Central memory CD8-positive, alpha-beta T cell (primary cell): ENCODE data around the gene NEURL1.

Experiments
- ATAC-seq: fragments of 150-1000 bp; cut with Tn5 transposase; replicated peaks from 2 replicates; pipeline ENCODE4 v1.10.0; 2022; ENCODE audit warnings: mild to moderate bottlenecking, moderate FRiP score, moderate number of reproducible peaks; ENCODE audit not compliant: poor library complexity, severe bottlenecking; ENCODE audit errors: extremely low read depth
- DNase-seq, 2 donors: peaks; one replicate each; pipeline ENCODE4 v3.0.0; 2021; ENCODE audit warnings: low spot score in 2 of 2
- H3K27ac Mint-ChIP-seq: one replicate; pipeline ENCODE4 v1.8.0; 2022; ENCODE audit warnings: low read depth, mild to moderate bottlenecking, moderate library complexity, mixed read lengths
- H3K27me3 Mint-ChIP-seq: one replicate; pipeline ENCODE4 v1.8.0; 2022; ENCODE audit warnings: mixed read lengths
- H3K36me3 Mint-ChIP-seq: one replicate; pipeline ENCODE4 v1.8.0; 2022; ENCODE audit warnings: mild to moderate bottlenecking, moderate library complexity, mixed read lengths; ENCODE audit not compliant: insufficient read depth
- H3K4me1 Mint-ChIP-seq: one replicate; pipeline ENCODE4 v1.8.0; 2022; ENCODE audit warnings: mixed read lengths
- H3K4me3 Mint-ChIP-seq: one replicate; pipeline ENCODE4 v1.8.0; 2022; ENCODE audit warnings: mild to moderate bottlenecking, moderate library complexity, mixed read lengths
- H3K9me3 Mint-ChIP-seq: one replicate; pipeline ENCODE4 v1.8.0; 2022; ENCODE audit warnings: mixed read lengths

The NEURL1 gene

DNA sequence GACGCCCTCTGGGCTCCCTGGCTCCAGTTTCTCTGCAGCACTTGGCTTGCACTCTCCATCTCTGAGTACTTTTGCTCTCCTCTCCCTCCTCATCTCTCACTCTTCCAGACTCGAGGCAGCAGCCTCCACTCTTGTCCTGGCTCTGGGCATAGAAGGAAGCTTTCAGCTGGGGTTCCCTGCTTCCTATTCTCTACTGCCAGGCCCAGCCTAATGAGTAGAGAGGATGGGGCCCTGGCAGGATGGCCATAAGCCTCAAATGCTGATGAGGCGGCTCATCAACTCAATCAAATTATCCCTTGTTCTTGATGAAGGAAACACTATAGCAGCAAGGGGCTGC lies 55.8 kb downstream of the NEURL1 start:
- no peaks in the 10 kb centered on the region for H3K4me1 Mint-ChIP-seq
- H3K27ac Mint-ChIP-seq, result peak overlapping the region; percentile 65
- no peaks in the 10 kb centered on the region for H3K36me3 Mint-ChIP-seq
- H3K27me3 Mint-ChIP-seq, result peaks cover 31% of the 10 kb centered on the region
- H3K9me3 Mint-ChIP-seq, result no peaks in the 10 kb centered on the region
- no peak for DNase-seq
- no peak overlapping the region for H3K4me3 Mint-ChIP-seq
- ATAC-seq, result no peak

DNA sequence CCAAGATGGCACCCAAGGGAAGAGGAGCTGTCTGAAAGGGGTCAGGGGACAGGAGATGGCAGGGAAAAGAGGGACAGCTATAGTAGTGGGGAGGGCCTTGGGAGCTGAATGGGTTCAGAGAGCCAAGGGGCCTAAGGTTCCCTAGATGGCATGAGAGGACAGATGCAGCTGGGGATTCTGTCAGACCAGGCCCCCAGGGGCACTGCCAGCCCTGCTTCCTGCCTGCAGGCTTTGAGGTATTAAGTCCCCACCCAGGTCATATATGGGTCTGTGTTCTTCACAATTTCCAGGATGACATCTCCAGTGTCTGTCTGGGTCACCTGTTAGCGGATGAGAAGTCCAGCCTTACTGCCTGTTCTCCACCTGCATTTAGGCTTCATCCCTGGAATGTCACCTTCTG lies 56.7 kb downstream of the NEURL1 start:
- Mint-ChIP-seq H3K4me3 (no peak overlapping the region), H3K27me3 (peaks cover 40% of the 10 kb centered on the region), H3K36me3 (no peaks in the 10 kb centered on the region), H3K27ac (no peak overlapping the region), H3K9me3 (no peaks in the 10 kb centered on the region), H3K4me1 (no peaks in the 10 kb centered on the region)
- DNase-seq (no peak), ATAC-seq (no peak)

DNA sequence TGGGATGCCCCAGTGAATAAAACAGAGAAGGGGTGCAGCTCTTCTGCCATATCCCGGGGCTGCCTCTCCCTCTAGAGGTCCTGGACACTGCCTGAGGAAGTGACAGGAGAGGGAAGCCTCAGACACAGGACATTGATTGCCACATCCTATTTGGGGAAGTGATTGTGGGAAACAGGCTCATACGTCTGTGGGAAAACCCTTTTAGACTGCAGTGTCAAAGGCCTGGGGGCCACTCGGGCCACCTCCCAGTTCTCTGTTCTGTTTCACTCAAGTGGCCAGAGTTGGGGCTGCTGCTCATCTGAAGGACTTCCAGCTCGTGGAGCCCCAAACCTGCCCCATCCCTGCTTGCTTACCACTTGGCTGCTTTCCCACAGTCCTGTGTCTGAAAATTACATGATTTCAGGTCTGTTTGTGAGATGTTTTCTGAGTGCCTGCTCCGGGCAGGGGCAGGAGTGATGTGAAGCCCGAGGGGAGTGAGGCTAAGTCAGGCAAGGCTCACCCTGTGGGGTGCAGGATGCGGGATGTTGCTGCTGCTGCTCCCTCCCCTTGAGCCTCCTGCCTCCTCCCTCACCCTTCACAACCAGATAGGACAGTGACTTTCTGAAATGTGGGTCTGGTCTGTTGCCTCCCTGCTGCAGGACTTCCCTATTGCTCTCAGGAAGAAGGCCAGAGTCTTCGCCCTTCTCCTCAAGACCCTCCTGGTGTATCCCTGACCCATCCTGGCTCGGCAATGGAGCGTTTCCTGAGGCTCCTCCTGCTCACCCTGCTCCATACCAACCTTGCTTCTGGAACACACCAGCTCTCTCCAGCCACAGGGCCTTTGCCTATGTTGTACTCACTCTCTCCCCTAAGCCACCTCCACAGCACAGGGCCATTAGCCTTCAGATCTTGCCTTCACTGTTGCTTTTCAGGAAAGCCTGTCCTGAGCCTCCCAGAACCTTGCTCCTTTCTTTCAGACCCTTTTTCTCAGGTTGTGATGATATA lies 58.4 kb downstream of the NEURL1 start:
- ATAC-seq (no peak), DNase-seq (no peak)
- H3K4me3 Mint-ChIP-seq, result no peak overlapping the region
- no peaks in the 10 kb centered on the region for H3K36me3 Mint-ChIP-seq
- no peaks in the 10 kb centered on the region for H3K9me3 Mint-ChIP-seq
- peaks cover 54% of the 10 kb centered on the region for H3K27me3 Mint-ChIP-seq
- no peak overlapping the region for H3K27ac Mint-ChIP-seq
- H3K4me1 Mint-ChIP-seq, result no peaks in the 10 kb centered on the region

DNA sequence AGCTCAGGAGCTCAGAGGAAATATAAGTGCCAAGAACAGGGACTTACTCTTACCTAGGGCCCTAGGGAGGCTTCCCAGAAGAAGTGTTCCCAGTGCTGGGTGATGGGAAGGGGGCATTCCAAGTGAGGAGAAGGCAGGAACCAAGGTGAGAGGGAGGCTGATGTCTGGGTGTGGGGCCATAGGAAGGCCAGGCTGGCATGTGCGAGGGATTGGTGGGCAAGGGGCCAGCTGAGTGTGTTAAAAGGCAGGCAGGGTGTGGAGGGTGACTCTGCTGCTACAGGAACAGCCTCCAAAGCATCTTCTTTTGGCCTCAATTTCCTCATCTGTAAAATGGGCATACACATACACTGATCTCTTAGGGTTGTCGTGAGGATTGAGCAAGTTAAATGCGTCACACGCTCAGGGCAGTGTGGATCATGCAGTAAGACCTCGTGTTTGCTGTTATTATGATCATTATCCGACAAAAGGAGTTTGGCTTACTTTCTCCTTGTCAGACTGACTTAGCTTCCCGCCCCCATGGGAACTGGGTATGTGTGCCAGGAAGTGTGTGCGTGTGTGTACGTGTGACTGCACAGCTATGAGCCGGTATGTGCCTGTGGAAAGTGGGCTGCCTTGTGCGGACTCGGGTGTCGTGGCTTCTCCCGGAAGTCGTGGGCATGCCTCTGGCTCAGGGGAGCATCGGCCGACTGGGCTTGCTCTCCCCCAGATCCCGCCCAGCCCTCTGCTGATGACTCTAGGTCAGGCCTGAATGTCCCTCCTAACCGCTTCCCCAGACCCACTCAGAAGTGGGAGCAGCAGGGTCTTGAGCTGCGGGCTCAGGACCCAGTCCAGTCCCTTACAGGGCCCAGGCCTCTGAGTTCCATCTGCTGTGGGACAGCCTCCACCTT lies 59.6 kb downstream of the NEURL1 start:
- no peak for ATAC-seq
- Mint-ChIP-seq H3K9me3 (no peaks in the 10 kb centered on the region), H3K36me3 (no peaks in the 10 kb centered on the region), H3K4me3 (no peak overlapping the region), H3K27ac (no peak overlapping the region), H3K4me1 (peaks cover 2% of the 10 kb centered on the region), H3K27me3 (peaks cover 66% of the 10 kb centered on the region)
- DNase-seq, result no peak

DNA sequence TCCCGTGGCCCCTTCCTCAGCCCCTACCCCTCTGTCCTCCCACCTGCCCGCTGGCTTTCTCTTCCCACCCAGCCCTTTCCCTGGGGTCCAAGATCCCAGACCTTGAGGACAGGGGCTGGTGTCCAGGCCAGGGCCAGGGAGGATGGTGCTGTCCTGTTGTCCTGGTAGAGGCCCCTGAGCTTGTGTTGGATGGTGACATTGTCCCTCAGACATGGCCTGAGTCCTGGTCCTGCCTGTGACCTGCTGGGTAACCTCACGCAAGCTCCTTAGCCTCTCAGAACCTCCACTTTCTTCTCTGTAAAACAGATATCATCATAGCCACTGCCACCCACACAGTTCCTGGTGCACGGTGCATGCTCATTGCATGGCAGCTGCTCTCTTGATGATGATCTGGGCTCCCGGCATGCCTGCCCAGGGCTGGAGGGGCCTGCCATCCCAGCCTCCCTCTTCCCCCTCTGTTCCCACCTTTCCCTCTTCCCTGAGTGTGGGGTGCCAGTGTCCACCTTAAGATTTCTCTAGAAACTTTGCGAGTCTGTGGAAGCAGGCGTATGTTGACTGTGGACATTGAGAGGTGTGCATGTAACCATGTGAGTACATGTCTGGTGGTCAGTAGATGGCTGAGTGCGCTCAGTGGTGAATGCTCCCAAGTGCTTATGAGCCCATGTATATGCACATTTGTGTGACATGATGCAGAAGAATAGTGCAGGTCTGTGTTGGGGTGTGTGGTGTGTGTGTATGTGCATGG lies 60.4 kb downstream of the NEURL1 start:
- H3K27ac Mint-ChIP-seq, result no peak overlapping the region
- H3K27me3 Mint-ChIP-seq, result peaks cover 74% of the 10 kb centered on the region
- ATAC-seq (no peak), DNase-seq (no peak)
- H3K4me3 Mint-ChIP-seq, result no peak overlapping the region
- H3K4me1 Mint-ChIP-seq, result peaks cover 4% of the 10 kb centered on the region
- H3K36me3 Mint-ChIP-seq, result no peaks in the 10 kb centered on the region
- H3K9me3 Mint-ChIP-seq, result no peaks in the 10 kb centered on the region

DNA sequence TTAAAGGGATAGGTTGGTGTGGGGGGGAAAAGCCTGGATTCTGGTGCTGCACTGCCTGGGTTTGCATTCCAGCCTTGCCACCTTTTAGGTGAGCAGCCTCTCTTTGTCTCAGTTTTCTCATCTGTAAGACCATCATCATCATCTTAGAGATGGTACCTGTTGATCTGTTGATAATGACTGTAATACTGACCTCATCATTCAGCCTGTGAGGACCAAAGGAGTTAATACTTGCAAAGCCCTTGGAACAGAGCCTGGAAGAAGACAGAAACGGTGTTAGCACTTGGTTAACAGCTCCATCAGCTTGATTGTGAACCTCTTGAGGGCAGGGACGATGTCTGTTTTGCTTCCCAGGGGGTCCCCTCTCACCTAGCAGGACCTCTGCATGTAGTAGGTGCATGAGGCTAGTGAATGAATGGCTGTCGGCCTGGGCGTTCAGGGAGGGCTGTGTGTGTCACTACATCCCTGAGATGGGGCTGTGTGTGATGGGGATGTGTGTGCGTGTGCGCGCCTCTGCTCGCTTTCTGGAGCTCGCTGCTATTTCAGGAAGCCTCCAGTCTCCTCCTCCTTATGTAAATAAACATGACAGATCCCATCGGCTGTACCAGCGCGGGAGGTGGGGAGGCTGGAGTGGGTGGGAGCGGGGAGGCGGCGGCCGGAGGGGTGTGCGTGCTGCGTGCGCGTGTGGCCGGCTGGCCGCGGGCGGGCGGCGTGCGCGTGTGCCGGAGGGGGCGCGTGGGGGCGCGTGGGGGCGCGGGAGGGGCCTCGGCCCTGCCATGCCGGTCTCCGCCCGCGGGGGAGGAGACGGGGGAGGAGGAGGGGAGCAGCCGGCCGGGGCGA lies 61.2 kb downstream of the NEURL1 start:
- Mint-ChIP-seq H3K27ac (no peak overlapping the region), H3K36me3 (no peaks in the 10 kb centered on the region), H3K4me3 (peak overlapping the region; percentile 71), H3K27me3 (peaks cover 69% of the 10 kb centered on the region), H3K9me3 (no peaks in the 10 kb centered on the region), H3K4me1 (peaks cover 4% of the 10 kb centered on the region)
- DNase-seq, result no peak
- no peak for ATAC-seq

DNA sequence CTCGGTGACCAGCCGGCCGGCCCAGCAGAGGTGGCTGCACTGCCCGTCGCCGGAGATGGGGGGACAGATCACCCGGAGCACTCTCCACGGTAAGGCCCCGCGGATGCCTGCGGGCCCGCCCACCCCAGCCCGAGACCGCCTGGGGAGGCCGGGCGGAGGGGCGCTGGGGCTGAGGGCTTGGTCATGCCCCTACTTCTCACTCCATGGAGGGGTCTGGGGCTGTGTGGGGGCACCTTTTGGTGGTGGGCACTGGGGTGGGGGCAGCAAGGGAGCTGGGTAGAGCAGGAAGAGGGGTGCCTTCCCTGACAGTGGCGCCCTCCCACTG lies 61.8 kb downstream of the NEURL1 start:
- Mint-ChIP-seq H3K4me3 (no peak overlapping the region), H3K4me1 (peaks cover 4% of the 10 kb centered on the region), H3K27ac (no peak overlapping the region), H3K27me3 (peaks cover 68% of the 10 kb centered on the region), H3K36me3 (no peaks in the 10 kb centered on the region), H3K9me3 (no peaks in the 10 kb centered on the region)
- ATAC-seq (no peak), DNase-seq (no peak)

DNA sequence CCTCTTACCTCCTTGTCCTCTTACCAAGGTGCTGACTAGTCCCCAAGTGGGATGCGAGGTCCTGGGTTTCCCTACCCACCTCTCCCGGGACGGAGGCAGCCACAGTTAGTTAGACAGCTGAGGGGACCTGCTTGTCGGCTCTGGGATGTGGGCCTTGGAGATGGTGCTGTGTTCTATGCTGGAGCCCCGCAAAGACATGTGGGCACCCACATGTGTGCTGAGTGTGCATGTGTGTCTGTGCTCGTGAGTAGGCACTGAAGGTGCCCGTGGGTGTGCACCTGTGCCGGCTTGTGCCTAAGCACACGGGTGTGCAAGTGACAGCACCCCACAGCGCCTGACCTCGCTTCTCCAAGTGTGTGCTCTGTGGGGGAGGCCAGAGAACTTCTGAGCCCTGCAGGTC lies 62.2 kb downstream of the NEURL1 start:
- Mint-ChIP-seq H3K36me3 (no peaks in the 10 kb centered on the region), H3K4me3 (no peak overlapping the region), H3K27ac (no peak overlapping the region), H3K9me3 (no peaks in the 10 kb centered on the region), H3K27me3 (peaks cover 68% of the 10 kb centered on the region), H3K4me1 (peaks cover 4% of the 10 kb centered on the region)
- no peak for ATAC-seq
- no peak for DNase-seq

DNA sequence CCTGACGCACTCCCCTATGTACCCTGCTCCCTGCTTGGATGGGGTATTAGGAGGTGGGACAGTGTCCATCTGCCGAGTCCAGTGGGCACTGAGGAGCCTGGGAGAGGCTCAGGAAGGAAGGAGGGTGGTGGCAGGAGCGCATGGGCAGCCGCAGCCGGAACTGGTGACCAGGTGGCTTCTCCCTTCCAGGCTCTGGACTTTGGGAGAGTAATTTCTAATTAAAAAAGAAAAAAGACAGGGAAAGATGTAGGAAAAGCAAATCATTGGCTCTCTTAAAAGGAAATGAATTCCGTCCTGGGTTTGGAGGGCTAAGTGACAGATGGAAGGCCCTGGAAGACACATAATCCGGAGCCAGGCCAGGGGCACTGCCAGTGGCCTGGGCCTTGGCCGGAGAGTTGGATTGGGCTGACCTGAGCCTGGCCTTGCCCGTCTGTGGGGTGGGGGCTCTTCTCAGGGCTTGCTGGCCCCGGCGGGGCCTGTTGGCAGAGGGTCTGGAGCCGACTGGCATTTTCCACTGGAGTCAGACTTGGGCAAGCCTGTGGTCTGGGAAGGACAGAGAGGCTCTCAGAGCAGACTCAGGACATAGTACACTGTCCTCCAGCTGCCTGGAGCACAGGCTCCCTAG lies 63.0 kb downstream of the NEURL1 start:
- no peak overlapping the region for H3K4me3 Mint-ChIP-seq

DNA sequence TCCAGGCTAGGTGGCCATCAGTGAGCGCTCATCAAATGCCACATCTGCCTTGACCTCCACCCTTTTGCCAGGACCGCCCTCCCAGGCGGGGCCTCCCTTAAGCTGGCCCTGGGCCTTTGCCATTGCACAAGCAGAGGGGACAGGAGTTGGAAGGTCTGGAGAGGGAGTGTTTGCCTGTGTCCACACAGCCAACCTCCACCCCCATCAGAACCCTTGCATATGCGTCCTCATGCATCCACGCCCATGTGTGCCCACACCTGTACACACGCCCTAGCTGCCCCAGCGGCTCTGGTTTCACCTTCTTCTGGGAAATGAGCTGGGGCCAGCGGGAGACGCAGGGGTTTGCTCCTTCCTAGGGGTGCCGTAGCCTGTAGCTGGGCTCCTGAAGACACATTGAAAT lies 64.0 kb downstream of the NEURL1 start:
- H3K27me3 Mint-ChIP-seq, result peaks cover 62% of the 10 kb centered on the region
- no peak overlapping the region for H3K4me3 Mint-ChIP-seq
- no peak for ATAC-seq
- DNase-seq, result no peak
- H3K36me3 Mint-ChIP-seq, result no peaks in the 10 kb centered on the region
- H3K27ac Mint-ChIP-seq, result no peak overlapping the region
- peaks cover 4% of the 10 kb centered on the region for H3K4me1 Mint-ChIP-seq
- H3K9me3 Mint-ChIP-seq, result no peaks in the 10 kb centered on the region

More for the DNA sequence above, 63.0 kb downstream of the NEURL1 start:
- no peaks in the 10 kb centered on the region for H3K9me3 Mint-ChIP-seq
- H3K27ac Mint-ChIP-seq, result no peak overlapping the region
- ATAC-seq, result no peak
- peaks cover 4% of the 10 kb centered on the region for H3K4me1 Mint-ChIP-seq
- peaks cover 68% of the 10 kb centered on the region for H3K27me3 Mint-ChIP-seq
- no peak for DNase-seq
- H3K36me3 Mint-ChIP-seq, result no peaks in the 10 kb centered on the region

DNA sequence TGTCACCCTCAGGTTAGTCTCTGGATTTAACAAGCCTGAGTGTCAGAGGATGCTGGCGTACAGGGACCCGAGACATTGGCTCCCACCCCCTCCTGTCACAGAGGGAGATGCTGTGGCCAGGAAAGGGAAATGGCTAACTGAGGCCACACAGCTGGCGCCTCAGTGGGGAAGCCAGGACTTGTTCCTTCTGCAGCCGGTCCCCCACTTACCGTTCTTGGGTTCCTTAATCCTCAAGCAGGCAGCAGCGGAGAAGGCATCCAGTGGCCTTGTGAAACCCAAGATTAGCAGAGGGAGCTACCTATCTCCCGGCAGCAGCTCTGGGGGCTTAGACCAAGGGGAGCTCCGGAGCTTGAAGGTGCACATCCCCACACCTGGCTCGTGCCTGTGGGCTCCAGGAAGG lies 65.4 kb downstream of the NEURL1 start:
- Mint-ChIP-seq H3K27me3 (peaks cover 47% of the 10 kb centered on the region), H3K4me1 (peaks cover 4% of the 10 kb centered on the region)

More for the DNA sequence above, 65.4 kb downstream of the NEURL1 start:
- Mint-ChIP-seq H3K9me3 (no peaks in the 10 kb centered on the region), H3K36me3 (no peaks in the 10 kb centered on the region), H3K4me3 (no peak overlapping the region), H3K27ac (no peak overlapping the region)
- no peak for DNase-seq
- no peak for ATAC-seq
